Measurements from ENCODE around the gene RGS7.
"Not testable (repeated sequence)": the region's sequence is repeated elsewhere in the genome, so short reads cannot be mapped to it uniquely, and the experiment has no call there.

Gene RGS7

DNA sequence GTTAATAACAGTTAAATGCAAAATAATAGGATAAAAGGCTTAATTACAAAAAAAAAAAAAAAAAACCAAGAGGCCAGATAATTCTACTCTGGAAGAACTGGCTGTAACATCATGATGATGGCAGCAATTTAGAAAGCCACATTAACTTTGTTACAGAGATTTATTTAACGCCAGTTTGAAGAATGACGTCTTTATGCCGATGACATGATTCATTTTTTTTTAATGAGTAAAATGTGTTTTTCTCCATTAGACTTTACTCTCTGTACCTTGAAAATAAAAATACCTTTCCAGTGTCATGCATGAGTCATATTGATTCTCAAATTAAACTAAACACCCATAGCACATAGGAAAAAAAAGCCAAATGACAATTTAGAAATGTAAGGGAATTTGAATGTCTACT lies 226.1 kb downstream of the RGS7 start:
- no peak for DNase-seq

GRCh38 chr1:241129207-241129960 lies 227.6 kb downstream of the RGS7 start:
- no peak for DNase-seq

DNA sequence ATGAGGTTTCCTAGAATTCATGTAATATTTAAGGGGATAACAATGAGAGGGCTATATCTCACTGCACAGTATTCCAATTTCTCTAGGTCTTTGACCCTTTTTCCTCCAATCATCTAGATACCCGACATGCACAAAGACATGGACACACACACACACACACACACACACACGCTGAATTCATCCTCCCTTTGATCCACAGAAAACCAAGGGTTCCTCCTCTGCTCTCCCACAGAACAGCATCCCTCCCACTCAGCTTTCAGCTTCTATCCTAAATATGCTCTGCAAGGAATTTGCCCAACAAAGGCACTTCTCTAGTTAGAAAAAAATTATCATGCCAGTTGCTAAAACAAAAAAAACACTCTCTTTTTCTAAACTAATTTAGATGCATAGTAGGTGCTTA lies 231.7 kb downstream of the RGS7 start:
- no peak for DNase-seq

DNA sequence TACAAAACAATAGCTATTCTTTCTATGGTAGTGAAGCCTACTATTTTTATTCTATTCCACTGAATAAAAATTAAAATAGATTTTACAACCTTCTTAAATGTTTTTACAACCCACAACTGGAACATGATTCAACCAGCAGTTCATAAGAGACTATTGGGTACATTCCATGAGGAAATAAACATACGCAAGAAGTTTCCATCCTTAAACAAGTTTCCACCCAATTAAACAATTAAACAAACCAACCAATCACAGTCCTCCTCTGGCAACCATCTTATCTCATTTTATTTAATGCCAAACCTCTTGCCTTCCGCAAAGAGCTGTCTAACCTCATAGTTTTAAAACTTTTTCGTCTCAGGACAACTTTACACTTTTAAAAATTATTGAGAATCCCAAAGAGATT lies 239.0 kb downstream of the RGS7 start:
- DNase-seq = no peak

DNA sequence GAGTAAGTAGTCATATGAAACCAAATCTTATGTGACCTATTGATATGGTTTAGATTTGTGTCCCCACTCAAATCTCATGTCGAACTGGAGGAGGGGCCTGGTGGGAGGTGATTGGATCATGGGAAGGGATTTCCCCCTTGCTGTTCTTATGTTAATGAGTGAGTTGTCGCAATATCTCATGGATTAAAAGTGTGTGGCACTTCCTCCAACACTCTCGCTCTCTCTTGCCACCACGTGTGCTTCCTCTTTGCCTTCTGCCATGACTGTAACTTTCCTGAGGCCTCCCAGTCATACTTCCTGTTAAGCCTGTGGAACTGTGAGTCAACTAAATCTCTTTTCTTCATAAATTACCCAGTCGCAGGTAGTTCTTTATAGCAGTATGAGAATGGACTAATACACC lies 241.2 kb downstream of the RGS7 start:
- peak; percentile 1 for DNase-seq

- no peak for DNase-seq
These were observed 242.2 kb downstream of the RGS7 start for GRCh38 chr1:241114699-241115233.

DNA sequence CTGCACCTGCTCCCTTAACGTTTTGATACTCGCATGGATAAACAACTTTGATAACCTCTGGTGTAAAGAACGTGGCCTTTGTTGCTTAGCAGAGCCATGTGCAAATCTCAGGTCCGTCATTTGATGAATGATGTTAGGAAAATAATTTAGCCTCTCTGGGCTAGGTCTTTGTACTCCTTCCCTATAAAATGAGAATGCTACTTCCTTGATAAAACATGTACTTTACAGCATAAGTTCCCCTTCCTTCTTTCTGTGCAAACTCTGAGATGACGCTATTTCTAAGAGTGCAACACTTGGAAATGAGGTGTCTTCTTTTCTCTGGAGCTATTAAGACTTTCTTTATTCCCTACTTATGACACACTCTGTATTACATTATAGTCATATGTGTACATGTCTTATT lies 243.4 kb downstream of the RGS7 start:
- DNase-seq = no peak

GRCh38 chr1:241109039-241109438 lies 248.0 kb downstream of the RGS7 start:
- DNase-seq = no peak

- DNase-seq = no peak
These were observed 251.9 kb downstream of the RGS7 start for GRCh38 chr1:241105147-241105546.

DNA sequence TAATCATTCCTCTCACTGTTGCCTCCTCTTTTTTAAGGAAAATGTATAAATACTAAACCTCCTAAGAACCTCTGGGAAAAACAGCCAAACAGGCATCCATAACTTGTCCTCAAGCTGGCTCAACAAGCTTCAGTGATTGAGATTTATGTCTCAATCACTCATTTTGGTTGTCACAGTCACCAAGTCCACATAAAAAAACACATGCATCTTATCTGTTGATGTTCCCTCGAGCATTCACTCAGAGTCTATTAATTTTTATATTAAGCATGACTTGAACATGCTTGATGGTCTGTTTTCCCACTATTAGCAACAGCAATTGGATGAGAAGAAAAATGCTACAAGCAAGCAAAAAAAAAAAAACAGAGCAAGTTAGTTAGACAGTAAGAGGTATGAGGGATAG lies 254.3 kb downstream of the RGS7 start:
- DNase-seq = no peak

DNA sequence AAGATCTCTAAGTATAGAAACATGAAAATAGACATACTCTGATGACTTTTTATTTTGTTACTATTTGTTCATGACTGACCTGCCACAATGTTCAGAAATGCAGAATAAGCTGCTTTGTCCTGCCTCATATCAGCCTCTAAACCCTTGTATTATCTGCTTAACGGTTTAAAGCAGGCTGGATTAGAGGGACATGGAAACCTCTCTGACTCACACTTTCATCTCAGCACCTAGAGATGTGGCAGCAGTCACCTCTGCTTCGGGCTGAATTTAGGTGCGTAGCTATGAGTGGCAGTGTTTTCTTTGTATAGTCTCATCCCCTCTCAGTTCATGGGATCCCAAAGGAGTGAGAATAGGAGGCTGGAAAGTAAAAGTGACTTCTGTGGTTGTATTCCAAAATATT lies 255.4 kb downstream of the RGS7 start:
- DNase-seq = no peak

DNA sequence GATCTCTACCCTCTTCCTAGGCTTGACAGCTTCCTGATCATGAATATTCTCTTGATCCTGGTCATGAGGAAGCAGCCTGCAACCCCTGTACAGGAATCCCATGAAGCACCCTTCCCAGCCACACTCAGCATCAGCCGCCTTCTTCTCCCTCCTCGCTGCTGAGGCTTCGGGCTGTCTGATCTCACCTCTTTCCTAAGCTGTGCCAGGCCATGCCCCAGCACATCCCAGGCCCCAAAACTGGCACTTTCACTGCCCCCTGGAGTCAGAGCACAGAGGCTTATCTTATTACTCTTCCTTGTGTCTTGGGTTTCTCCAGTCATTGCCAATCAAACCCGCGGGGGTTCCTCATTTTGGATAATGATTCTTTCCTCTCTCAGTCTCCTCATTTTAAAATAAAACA lies 259.5 kb downstream of the RGS7 start:
- no peak for DNase-seq

DNA sequence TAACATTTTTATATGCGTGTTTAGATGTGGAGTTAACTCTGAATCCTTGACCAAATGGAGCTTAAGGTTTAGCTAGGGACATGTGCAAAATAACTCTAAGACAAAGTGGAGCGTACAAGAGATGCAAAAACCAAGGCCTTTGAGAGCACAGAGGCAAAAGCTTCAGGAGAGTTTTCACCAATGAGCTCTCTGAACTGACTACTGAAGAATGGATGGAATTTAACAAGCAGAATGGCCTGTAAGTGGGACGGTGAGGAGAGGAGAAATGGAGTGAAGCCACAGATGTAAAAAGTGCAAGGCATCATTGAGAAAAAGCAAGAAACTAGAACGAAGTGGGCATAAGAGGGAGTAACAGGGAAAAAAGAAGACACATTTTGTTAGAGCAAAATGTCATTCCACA lies 260.0 kb downstream of the RGS7 start:
- DNase-seq = no peak

DNA sequence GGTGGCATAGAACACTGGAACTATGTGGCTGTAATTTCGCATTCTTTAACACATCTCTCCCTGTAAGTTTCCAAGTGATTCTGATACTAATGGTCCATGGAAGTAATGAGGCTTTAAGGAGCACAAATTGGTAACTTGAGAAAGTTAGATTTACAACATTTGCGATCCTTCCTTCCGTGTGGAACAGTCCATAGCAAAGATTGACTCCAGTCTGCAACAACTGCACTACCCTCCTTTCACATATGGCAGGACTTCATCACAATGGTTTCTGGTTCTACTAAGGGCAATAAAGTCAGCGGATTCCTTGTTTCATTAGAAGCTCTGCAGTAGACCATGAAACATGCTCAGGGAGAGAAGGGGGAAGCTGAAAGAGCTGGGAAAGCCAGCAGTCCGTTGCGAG lies 261.2 kb downstream of the RGS7 start:
- DNase-seq = no peak

DNA sequence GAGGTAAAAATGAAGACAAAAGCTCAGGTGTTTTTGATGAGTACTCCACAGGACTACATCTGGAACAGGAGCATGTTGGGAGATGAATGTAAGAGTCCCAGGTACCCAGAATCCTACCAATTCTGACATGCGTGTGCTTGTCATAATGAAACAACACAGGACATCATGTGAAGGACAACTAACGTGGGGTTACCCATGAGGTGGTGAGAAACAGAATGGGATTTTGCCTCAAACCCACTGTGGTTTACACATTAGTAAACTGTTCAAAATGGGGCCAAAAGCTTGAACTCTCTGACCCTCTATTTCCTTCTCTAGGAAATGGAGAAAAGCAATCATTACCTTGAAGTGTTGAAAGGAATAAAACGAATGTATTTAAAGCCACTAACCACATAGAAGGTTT lies 266.2 kb downstream of the RGS7 start:
- no peak for DNase-seq

DNA sequence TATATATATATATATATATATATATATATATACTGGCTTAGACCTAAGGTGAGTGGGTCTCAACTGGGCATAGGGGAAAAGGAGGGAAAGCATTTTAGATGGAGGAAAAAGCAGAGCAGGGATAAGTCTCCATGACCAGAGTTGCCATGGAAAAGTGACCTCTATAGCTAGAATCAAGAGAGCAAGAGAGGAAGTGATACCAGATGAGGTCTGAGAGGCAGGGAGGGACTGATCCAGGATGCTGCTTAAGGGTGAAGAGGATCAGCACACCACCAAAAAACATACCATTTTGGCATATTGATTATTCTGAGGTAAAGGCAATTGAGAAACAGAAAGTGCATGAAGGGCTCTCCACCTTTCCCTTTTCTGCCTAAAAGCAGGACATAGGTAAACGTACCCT lies 267.9 kb downstream of the RGS7 start:
- DNase-seq = not testable (repeated sequence)

DNA sequence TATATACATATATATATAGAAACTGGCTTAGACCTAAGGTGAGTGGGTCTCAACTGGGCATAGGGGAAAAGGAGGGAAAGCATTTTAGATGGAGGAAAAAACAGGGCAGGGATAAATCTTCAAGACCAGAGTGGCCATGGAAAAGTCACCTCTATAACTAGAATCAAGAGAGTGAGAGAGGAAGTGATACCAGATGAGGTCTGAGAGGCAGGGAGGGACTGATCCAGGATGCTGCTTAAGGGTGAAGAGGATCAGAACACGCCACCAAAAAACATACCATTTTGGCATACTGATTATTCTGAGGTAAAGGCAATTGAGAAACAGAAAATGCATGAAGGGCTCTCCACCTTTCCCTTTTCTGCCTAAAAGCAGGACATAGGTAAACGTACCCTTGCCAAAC lies 268.9 kb downstream of the RGS7 start:
- not testable (repeated sequence) for DNase-seq

- DNase-seq = no peak
These were observed 270.3 kb downstream of the RGS7 start for GRCh38 chr1:241086686-241087085.

GRCh38 chr1:241083285-241083684 lies 273.7 kb downstream of the RGS7 start:
- no peak for DNase-seq

GRCh38 chr1:241081473-241081872 lies 275.5 kb downstream of the RGS7 start:
- no peak for DNase-seq

GRCh38 chr1:241079459-241079858 lies 277.5 kb downstream of the RGS7 start:
- no peak for DNase-seq

GRCh38 chr1:241079047-241079446 lies 278.0 kb downstream of the RGS7 start:
- no peak for DNase-seq

- DNase-seq = no peak
These were observed 279.4 kb downstream of the RGS7 start for GRCh38 chr1:241077386-241078147.

GRCh38 chr1:241074507-241074906 lies 282.5 kb downstream of the RGS7 start:
- DNase-seq = no peak
